ENCODE measurements around the gene HCN4.

DNA sequence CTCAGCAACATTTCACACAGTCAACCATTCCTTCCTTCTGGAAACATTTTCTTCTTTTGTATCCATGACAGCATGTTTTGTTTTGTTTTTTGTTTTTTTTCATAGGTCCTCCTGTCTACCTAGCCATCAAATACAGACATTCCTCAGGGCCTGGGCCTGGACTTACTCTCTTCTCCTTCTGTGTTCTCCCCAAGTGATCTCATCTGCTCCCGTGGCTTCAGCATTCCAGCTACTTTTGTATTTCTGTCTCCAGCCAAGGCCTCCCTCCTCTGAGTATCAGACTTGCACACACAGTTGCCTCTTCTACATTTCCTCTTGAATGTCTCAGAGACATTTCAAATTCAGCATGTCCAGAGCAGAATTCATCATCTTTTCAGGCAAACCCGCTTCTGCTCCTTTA is 82.4 kb downstream of the HCN4 start:
- no peak for TF ChIP-seq ZNF114 (CRISPR knock-in tag; IDR thresholded peaks at IDR 0.05)
- TF ChIP-seq, protein P1, sequence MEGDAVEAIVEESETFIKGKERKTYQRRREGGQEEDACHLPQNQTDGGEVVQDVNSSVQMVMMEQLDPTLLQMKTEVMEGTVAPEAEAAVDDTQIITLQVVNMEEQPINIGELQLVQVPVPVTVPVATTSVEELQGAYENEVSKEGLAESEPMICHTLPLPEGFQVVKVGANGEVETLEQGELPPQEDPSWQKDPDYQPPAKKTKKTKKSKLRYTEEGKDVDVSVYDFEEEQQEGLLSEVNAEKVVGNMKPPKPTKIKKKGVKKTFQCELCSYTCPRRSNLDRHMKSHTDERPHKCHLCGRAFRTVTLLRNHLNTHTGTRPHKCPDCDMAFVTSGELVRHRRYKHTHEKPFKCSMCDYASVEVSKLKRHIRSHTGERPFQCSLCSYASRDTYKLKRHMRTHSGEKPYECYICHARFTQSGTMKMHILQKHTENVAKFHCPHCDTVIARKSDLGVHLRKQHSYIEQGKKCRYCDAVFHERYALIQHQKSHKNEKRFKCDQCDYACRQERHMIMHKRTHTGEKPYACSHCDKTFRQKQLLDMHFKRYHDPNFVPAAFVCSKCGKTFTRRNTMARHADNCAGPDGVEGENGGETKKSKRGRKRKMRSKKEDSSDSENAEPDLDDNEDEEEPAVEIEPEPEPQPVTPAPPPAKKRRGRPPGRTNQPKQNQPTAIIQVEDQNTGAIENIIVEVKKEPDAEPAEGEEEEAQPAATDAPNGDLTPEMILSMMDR (conservative IDR thresholded peaks at IDR 0.05; ENCODE audit: low read depth in 2 of 2) = no peak
- TF ChIP-seq CREB1 (CRISPR knock-in tag; IDR thresholded peaks at IDR 0.05; ENCODE audit: low read depth) = no peak
- no peak for TF ChIP-seq EZH2 (IDR thresholded peaks at IDR 0.05; ENCODE audit: low read depth, unreplicated experiment)
- TF ChIP-seq POLR2AphosphoS5 (IDR thresholded peaks at IDR 0.05; ENCODE audit: low read depth) = no peak
- no peak for TF ChIP-seq EZH2phosphoT487 (IDR thresholded peaks at IDR 0.05; ENCODE audit: unreplicated experiment)
- TF ChIP-seq, protein P2, sequence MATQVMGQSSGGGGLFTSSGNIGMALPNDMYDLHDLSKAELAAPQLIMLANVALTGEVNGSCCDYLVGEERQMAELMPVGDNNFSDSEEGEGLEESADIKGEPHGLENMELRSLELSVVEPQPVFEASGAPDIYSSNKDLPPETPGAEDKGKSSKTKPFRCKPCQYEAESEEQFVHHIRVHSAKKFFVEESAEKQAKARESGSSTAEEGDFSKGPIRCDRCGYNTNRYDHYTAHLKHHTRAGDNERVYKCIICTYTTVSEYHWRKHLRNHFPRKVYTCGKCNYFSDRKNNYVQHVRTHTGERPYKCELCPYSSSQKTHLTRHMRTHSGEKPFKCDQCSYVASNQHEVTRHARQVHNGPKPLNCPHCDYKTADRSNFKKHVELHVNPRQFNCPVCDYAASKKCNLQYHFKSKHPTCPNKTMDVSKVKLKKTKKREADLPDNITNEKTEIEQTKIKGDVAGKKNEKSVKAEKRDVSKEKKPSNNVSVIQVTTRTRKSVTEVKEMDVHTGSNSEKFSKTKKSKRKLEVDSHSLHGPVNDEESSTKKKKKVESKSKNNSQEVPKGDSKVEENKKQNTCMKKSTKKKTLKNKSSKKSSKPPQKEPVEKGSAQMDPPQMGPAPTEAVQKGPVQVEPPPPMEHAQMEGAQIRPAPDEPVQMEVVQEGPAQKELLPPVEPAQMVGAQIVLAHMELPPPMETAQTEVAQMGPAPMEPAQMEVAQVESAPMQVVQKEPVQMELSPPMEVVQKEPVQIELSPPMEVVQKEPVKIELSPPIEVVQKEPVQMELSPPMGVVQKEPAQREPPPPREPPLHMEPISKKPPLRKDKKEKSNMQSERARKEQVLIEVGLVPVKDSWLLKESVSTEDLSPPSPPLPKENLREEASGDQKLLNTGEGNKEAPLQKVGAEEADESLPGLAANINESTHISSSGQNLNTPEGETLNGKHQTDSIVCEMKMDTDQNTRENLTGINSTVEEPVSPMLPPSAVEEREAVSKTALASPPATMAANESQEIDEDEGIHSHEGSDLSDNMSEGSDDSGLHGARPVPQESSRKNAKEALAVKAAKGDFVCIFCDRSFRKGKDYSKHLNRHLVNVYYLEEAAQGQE (IDR thresholded peaks at IDR 0.05; ENCODE audit: unreplicated experiment) = no peak
- no peak for TF ChIP-seq ZNF331 (CRISPR knock-in tag; IDR thresholded peaks at IDR 0.05; ENCODE audit: low read depth)

Measured in GM23338 (cell line).